Measurements from ENCODE around the gene PPFIA1. TPM values are rescaled to one million over a fixed set of nuclear protein-coding genes. Genes with fewer than 3 reads are reported as not detected.
"Not testable (repeated sequence)": the region's sequence is repeated elsewhere in the genome, so short reads cannot be mapped to it uniquely, and the experiment has no call there.

PPFIA1 gene
- total RNA-seq, 2 experiments from 2014 or later = 27.2 to 30.9 TPM

GRCh38 chr11:70251659-70252321, 18.7 kb upstream of the PPFIA1 start:
- H3K27me3 Mint-ChIP-seq = no peaks in the 10 kb centered on the region
- intact Hi-C loops (cut with micrococcal nuclease) = no loop called here
- H3K9me3 Mint-ChIP-seq = peaks cover 3% of the 10 kb centered on the region
- ATAC-seq (no peak), DNase-seq (no peak)
- H3K36me3 Mint-ChIP-seq (ENCODE audit: low read depth) = no peaks in the 10 kb centered on the region
- H3K27ac Mint-ChIP-seq = no peak overlapping the region
- ChIA-PET POLR2A (no interaction called here), CTCF (no interaction called here)
- peaks cover 6% of the 10 kb centered on the region for H3K4me1 Mint-ChIP-seq (ENCODE audit: low read depth)
- H3K4me3 Mint-ChIP-seq = no peak overlapping the region
- TF ChIP-seq, protein P1, sequence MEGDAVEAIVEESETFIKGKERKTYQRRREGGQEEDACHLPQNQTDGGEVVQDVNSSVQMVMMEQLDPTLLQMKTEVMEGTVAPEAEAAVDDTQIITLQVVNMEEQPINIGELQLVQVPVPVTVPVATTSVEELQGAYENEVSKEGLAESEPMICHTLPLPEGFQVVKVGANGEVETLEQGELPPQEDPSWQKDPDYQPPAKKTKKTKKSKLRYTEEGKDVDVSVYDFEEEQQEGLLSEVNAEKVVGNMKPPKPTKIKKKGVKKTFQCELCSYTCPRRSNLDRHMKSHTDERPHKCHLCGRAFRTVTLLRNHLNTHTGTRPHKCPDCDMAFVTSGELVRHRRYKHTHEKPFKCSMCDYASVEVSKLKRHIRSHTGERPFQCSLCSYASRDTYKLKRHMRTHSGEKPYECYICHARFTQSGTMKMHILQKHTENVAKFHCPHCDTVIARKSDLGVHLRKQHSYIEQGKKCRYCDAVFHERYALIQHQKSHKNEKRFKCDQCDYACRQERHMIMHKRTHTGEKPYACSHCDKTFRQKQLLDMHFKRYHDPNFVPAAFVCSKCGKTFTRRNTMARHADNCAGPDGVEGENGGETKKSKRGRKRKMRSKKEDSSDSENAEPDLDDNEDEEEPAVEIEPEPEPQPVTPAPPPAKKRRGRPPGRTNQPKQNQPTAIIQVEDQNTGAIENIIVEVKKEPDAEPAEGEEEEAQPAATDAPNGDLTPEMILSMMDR (IDR thresholded peaks at IDR 0.05) = no peak

GRCh38 chr11:70252844-70253243, 17.6 kb upstream of the PPFIA1 start:
- TF ChIP-seq, protein P1 (IDR thresholded peaks at IDR 0.05) = no peak

GRCh38 chr11:70255477-70256116, 14.9 kb upstream of the PPFIA1 start:
- Mint-ChIP-seq H3K36me3 (ENCODE audit: low read depth) (no peaks in the 10 kb centered on the region), H3K27ac (no peak overlapping the region), H3K4me1 (ENCODE audit: low read depth) (no peaks in the 10 kb centered on the region), H3K27me3 (no peaks in the 10 kb centered on the region), H3K9me3 (no peaks in the 10 kb centered on the region), H3K4me3 (no peak overlapping the region)
- ChIA-PET POLR2A (no interaction called here), CTCF (no interaction called here)
- ATAC-seq (no peak), DNase-seq (no peak)
- TF ChIP-seq, protein P1 (IDR thresholded peaks at IDR 0.05) = no peak
- intact Hi-C loops (cut with micrococcal nuclease) = no loop called here

More at GRCh38 chr11:70252844-70253243, 17.6 kb upstream of the PPFIA1 start:
- H3K27me3 Mint-ChIP-seq = no peaks in the 10 kb centered on the region
- no peaks in the 10 kb centered on the region for H3K36me3 Mint-ChIP-seq (ENCODE audit: low read depth)
- no peak overlapping the region for H3K4me3 Mint-ChIP-seq
- H3K4me1 Mint-ChIP-seq (ENCODE audit: low read depth) = no peaks in the 10 kb centered on the region
- CTCF ChIA-PET = no interaction called here
- no peaks in the 10 kb centered on the region for H3K9me3 Mint-ChIP-seq
- DNase-seq (no peak), ATAC-seq (no peak)
- no peak overlapping the region for H3K27ac Mint-ChIP-seq
- intact Hi-C loops (cut with micrococcal nuclease) = no loop called here
- POLR2A ChIA-PET = interaction anchor here (0.6 kb wide), 1 partner anchor 36 kb away, joined by 3 read pairs; no protein-coding TSS in a partner anchor

- DNase-seq; POLR2A ChIA-PET; H3K4me3 Mint-ChIP-seq; H3K27me3 Mint-ChIP-seq; H3K36me3 Mint-ChIP-seq (ENCODE audit: low read depth); ATAC-seq; H3K4me1 Mint-ChIP-seq (ENCODE audit: low read depth); H3K9me3 Mint-ChIP-seq; CTCF ChIA-PET; H3K27ac Mint-ChIP-seq; intact Hi-C loops (cut with micrococcal nuclease): not testable (repeated sequence)
These were observed 11.4 kb upstream of the PPFIA1 start for GRCh38 chr11:70259077-70259476.

DNA sequence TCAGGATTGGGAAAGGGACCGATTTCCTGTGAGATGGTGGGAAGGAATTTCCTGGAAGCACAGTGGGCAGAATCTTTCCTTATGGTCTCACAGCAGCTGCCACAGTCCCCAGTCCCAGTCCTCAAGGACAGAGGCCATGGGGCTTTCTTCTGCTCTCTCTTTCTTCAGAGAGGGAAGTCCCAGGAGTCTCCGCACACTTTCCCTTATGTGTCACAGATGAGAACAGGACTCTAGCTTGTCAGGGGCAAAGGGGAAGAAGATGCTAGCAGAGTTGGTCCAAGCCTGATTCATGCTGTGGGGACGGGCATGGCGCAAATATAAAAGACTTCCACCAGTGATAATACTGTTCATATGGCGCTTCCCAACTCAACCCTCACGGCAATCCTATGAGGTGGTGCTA, 7.5 kb upstream of the PPFIA1 start:
- DNase-seq = no peak
- Mint-ChIP-seq H3K4me1 (ENCODE audit: low read depth) (no peaks in the 10 kb centered on the region), H3K36me3 (ENCODE audit: low read depth) (no peaks in the 10 kb centered on the region), H3K4me3 (no peak overlapping the region), H3K9me3 (no peaks in the 10 kb centered on the region), H3K27ac (no peak overlapping the region), H3K27me3 (peaks cover 8% of the 10 kb centered on the region)
- no peak for ATAC-seq
- ChIA-PET CTCF (no interaction called here), POLR2A (no interaction called here)
- intact Hi-C loops (cut with micrococcal nuclease) = loop anchor here (10.0 kb wide), 1 partner anchor 58 kb away; the partner anchor contains the start of gene FADD
- TF ChIP-seq, protein P1 (IDR thresholded peaks at IDR 0.05) = no peak

Data from activated CD8-positive, alpha-beta T cell treated with anti-CD3 and anti-CD28 coated beads for 36 hours (primary cell).